ENCODE measurements around the gene DUSP23.

The DUSP23 gene

DNA sequence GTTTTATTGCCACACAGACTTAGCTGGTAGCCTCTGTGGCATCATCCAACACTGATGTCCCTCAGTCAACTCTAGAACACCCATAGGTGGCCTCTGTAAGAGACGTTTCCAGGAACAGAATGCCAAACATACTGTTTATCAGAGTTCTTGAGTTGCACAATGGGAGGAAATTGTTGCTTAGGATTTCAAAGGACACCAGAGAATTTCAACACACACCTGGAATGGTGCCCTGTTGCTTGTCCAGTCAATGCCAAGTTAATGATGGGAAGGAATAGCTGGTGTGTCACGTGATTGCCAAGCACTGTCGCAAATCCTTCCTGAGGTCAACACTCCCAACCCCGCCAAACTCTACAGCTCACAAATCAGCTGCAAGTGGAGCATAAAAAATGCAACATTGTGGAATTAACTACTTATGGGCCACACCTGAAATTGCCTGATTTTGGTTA is 28.6 kb upstream of the DUSP23 start:
- no peaks in the 10 kb centered on the region for H3K4me1 ChIP-seq (ENCODE audit: low read depth, poor library complexity, severe bottlenecking)
- no peaks in the 10 kb centered on the region for H3K27me3 ChIP-seq (ENCODE audit: insufficient read depth, low read depth)
- H3K4me3 ChIP-seq (IDR thresholded peaks at IDR 0.05; ENCODE audit: insufficient read depth, low read depth, low read length), result peak overlapping the region; percentile 39
- no peak overlapping the region for H3K27ac ChIP-seq
- no peak overlapping the region for H3K9ac ChIP-seq
- TF ChIP-seq, protein P1, sequence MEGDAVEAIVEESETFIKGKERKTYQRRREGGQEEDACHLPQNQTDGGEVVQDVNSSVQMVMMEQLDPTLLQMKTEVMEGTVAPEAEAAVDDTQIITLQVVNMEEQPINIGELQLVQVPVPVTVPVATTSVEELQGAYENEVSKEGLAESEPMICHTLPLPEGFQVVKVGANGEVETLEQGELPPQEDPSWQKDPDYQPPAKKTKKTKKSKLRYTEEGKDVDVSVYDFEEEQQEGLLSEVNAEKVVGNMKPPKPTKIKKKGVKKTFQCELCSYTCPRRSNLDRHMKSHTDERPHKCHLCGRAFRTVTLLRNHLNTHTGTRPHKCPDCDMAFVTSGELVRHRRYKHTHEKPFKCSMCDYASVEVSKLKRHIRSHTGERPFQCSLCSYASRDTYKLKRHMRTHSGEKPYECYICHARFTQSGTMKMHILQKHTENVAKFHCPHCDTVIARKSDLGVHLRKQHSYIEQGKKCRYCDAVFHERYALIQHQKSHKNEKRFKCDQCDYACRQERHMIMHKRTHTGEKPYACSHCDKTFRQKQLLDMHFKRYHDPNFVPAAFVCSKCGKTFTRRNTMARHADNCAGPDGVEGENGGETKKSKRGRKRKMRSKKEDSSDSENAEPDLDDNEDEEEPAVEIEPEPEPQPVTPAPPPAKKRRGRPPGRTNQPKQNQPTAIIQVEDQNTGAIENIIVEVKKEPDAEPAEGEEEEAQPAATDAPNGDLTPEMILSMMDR (conservative IDR thresholded peaks at IDR 0.05; ENCODE audit: low read depth, low read length), result no peak
- H3K4me2 ChIP-seq, result no peak overlapping the region
- no peaks in the 10 kb centered on the region for H3K79me2 ChIP-seq (ENCODE audit: insufficient read depth, low read depth)
- no peak overlapping the region for H2AFZ ChIP-seq (ENCODE audit: low read depth)
- H3K36me3 ChIP-seq (ENCODE audit: insufficient read depth), result no peaks in the 10 kb centered on the region
- no peaks in the 10 kb centered on the region for H4K20me1 ChIP-seq (ENCODE audit: insufficient read depth)

DNA sequence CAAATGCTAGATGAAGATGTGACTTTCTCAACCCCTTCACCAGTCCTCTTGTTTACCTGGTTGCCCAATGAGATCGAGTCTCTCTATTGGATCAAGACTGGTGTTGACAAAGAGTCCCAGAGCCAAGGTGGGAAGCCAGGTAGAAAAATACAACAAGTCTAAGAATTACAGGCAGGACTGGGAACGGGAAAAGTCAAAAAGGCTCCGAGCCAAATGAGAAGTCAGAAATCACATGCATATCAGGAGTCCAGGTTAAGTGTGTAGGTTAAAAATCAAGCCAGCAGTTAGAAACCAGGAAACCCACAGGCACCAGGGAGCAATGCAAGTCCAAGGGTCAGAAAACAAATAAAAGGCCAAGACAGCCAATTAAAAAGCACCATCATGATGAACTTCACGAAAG is 27.4 kb upstream of the DUSP23 start:
- Histone ChIP-seq H3K27me3 (ENCODE audit: insufficient read depth, low read depth) (no peaks in the 10 kb centered on the region), H3K27ac (no peak overlapping the region), H3K4me1 (ENCODE audit: low read depth, poor library complexity, severe bottlenecking) (no peaks in the 10 kb centered on the region), H3K36me3 (ENCODE audit: insufficient read depth) (no peaks in the 10 kb centered on the region), H3K4me2 (no peak overlapping the region), H3K9ac (no peak overlapping the region), H3K4me3 (IDR thresholded peaks at IDR 0.05; ENCODE audit: insufficient read depth, low read depth, low read length) (no peak overlapping the region), H2AFZ (ENCODE audit: low read depth) (0 out of 2 replicates have a peak overlapping the region, but pooled peaks have one; percentile 1), H3K79me2 (ENCODE audit: insufficient read depth, low read depth) (no peaks in the 10 kb centered on the region), H4K20me1 (ENCODE audit: insufficient read depth) (no peaks in the 10 kb centered on the region)
- TF ChIP-seq, protein P1 (conservative IDR thresholded peaks at IDR 0.05; ENCODE audit: low read depth, low read length), result no peak

DNA sequence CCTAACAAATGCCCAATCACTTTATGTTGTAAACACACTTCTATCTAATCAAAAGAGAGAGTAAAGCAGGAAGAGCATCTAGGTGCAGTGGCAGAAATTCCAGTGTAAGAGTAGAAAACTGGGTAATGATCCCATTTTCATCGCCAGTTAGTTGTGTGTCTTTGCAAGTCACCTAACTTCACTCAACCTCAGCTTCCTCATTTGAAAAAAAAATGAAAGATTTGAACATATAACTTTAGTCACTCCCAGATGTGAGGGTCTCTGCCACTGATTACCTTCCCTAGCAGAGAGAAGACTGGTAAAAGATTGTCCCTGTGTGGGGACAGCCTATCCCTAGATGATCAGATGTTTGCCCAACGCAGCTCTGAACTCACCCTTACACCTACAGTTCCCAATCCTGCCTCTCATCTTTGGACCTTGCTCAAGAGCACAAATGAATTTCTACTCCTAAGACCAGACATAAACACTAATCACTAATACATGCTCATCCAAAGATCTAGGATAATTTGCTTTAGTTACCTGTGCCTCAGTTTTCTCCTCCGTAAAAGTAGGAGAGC is 25.2 kb upstream of the DUSP23 start:
- H2AFZ ChIP-seq (ENCODE audit: low read depth), result no peak overlapping the region
- no peak overlapping the region for H3K27ac ChIP-seq
- H3K4me1 ChIP-seq (ENCODE audit: low read depth, poor library complexity, severe bottlenecking), result no peaks in the 10 kb centered on the region
- no peak overlapping the region for H3K9ac ChIP-seq
- H3K79me2 ChIP-seq (ENCODE audit: insufficient read depth, low read depth), result no peaks in the 10 kb centered on the region
- TF ChIP-seq, protein P1 (conservative IDR thresholded peaks at IDR 0.05; ENCODE audit: low read depth, low read length), result no peak
- H3K27me3 ChIP-seq (ENCODE audit: insufficient read depth, low read depth), result no peaks in the 10 kb centered on the region
- H3K4me2 ChIP-seq, result no peak overlapping the region
- H3K36me3 ChIP-seq (ENCODE audit: insufficient read depth), result no peaks in the 10 kb centered on the region
- H3K4me3 ChIP-seq (IDR thresholded peaks at IDR 0.05; ENCODE audit: insufficient read depth, low read depth, low read length), result no peak overlapping the region
- no peaks in the 10 kb centered on the region for H4K20me1 ChIP-seq (ENCODE audit: insufficient read depth)

GRCh38 chr1:159756397-159756796 is 24.4 kb upstream of the DUSP23 start:
- H4K20me1 ChIP-seq (ENCODE audit: insufficient read depth), result no peaks in the 10 kb centered on the region
- H2AFZ ChIP-seq (ENCODE audit: low read depth), result no peak overlapping the region
- no peaks in the 10 kb centered on the region for H3K27me3 ChIP-seq (ENCODE audit: insufficient read depth, low read depth)

More at GRCh38 chr1:159756397-159756796, 24.4 kb upstream of the DUSP23 start:
- H3K79me2 ChIP-seq (ENCODE audit: insufficient read depth, low read depth), result no peaks in the 10 kb centered on the region
- H3K9ac ChIP-seq, result no peak overlapping the region
- H3K27ac ChIP-seq, result no peak overlapping the region
- TF ChIP-seq, protein P1 (conservative IDR thresholded peaks at IDR 0.05; ENCODE audit: low read depth, low read length), result no peak
- no peaks in the 10 kb centered on the region for H3K4me1 ChIP-seq (ENCODE audit: low read depth, poor library complexity, severe bottlenecking)
- no peaks in the 10 kb centered on the region for H3K36me3 ChIP-seq (ENCODE audit: insufficient read depth)
- H3K4me2 ChIP-seq, result no peak overlapping the region
- no peak overlapping the region for H3K4me3 ChIP-seq (IDR thresholded peaks at IDR 0.05; ENCODE audit: insufficient read depth, low read depth, low read length)

All from KMS-11 (cell line).